PC-3 (cell line): ENCODE results near the gene OR2AE1. TPM values are rescaled to one million over a fixed set of nuclear protein-coding genes. Genes with fewer than 3 reads are reported as not detected.
"Not testable (repeated sequence)": the region's sequence is repeated elsewhere in the genome, so short reads cannot be mapped to it uniquely, and the experiment has no call there.

Experiments
- ATAC-seq: fragments of 200-7000 bp; cut with Tn5 transposase; 2 replicates; pipeline ENCODE4 v1.9.1; 2020; ENCODE audit warnings: mild to moderate bottlenecking, moderate library complexity
- BruUV-seq: library from RNA; stranded (reverse); fragments of 400-500 nt; replicated peaks from 2 replicates; lab custom pipeline; 2021; lab: Mats Ljungman, UMichigan
- CTCF ChIA-PET: fragments of 300-600 bp; sonication (Branson Sonifier 250); formaldehyde crosslinking; loops from one replicate; lab custom pipeline; 2022; ENCODE audit warnings: antibody characterized with exemption; lab: Charles Lee
- POLR2A ChIA-PET: fragments of 300-600 bp; sonication (Branson Sonifier 250); formaldehyde crosslinking; loops from one replicate; lab custom pipeline; 2022; ENCODE audit warnings: antibody characterized with exemption; ENCODE audit not compliant: unreplicated experiment; lab: Charles Lee
- DNase-seq: peaks from one replicate; pipeline ENCODE4 v3.0.0-alpha.2; 2015
- H2AFZ ChIP-seq: fragments of 300-600 bp; sonication (generic); 2 replicates; pipeline ENCODE4 v1.6.0; 2016; ENCODE audit warnings: antibody characterized with exemption, low read length
- H3F3A ChIP-seq: fragments of 300-600 bp; sonication (generic); one replicate; pipeline ENCODE4 v1.6.0; 2017; ENCODE audit warnings: antibody characterized with exemption, low read length, control low read depth, mild to moderate bottlenecking; ENCODE audit not compliant: unreplicated experiment
- H3K27ac ChIP-seq: fragments of 300-600 bp; sonication (generic); 2 replicates; pipeline ENCODE4 v1.5.1; 2016; ENCODE audit warnings: mild to moderate bottlenecking, low read length
- H3K27me3 ChIP-seq: fragments of 300-600 bp; sonication (generic); 2 replicates; pipeline ENCODE4 v1.6.1; 2016; ENCODE audit warnings: low read length, mixed read lengths
- H3K36me3 ChIP-seq: fragments of 300-600 bp; sonication (generic); 2 replicates; pipeline ENCODE4 v1.6.1; 2016; ENCODE audit warnings: low read depth, mixed run types, low read length, mixed read lengths
- H3K4me1 ChIP-seq: fragments of 300-600 bp; sonication (generic); 2 replicates; pipeline ENCODE4 v1.5.1; 2016; ENCODE audit warnings: low read length; ENCODE audit not compliant: insufficient read depth
- H3K4me2 ChIP-seq: fragments of 300-600 bp; sonication (generic); 2 replicates; pipeline ENCODE4 v1.6.0; 2016; ENCODE audit warnings: low read length
- H3K4me3 ChIP-seq: fragments of 300-600 bp; sonication (generic); 2 replicates; pipeline ENCODE4 v1.5.1; 2016; ENCODE audit warnings: mild to moderate bottlenecking, low read length, mixed read lengths
- H3K79me2 ChIP-seq: fragments of 300-600 bp; sonication (generic); 2 replicates; pipeline ENCODE4 v1.6.1; 2017; ENCODE audit warnings: low read length, mixed read lengths
- H3K9ac ChIP-seq: fragments of 300-600 bp; sonication (generic); 2 replicates; pipeline ENCODE4 v1.6.0; 2016; ENCODE audit warnings: mild to moderate bottlenecking, low read length
- H3K9me2 ChIP-seq: fragments of 300-600 bp; sonication (generic); replicated peaks from 2 replicates; pipeline ENCODE4 v1.6.1; 2016; ENCODE audit warnings: mixed run types, low read length, mixed read lengths
- H3K9me3 ChIP-seq: fragments of 300-600 bp; sonication (generic); 2 replicates; pipeline ENCODE4 v1.6.1; 2016; ENCODE audit warnings: low read length, mixed read lengths
- H4K20me1 ChIP-seq: fragments of 300-600 bp; sonication (generic); 2 replicates; pipeline ENCODE4 v1.6.1; 2016; ENCODE audit warnings: low read length, mixed read lengths
- EZH2 ChIP-seq: fragments of 300-600 bp; sonication (generic); IDR thresholded peaks from one replicate; pipeline ENCODE4 v1.6.1; 2017; ENCODE audit warnings: antibody characterized with exemption, mild to moderate bottlenecking, low read length; ENCODE audit not compliant: unreplicated experiment
- EZH2phosphoT487 ChIP-seq: fragments of 300-600 bp; sonication (generic); IDR thresholded peaks from 2 replicates; pipeline ENCODE4 v1.6.1; 2018; ENCODE audit warnings: mild to moderate bottlenecking, antibody characterized with exemption, low read length, borderline replicate concordance
- intact Hi-C: fragments of 100-400 bp; cut with micrococcal nuclease; formaldehyde crosslinking; loops from 2 replicates; pipeline ENCODE4 v1.9.0; 2023
- total RNA-seq: library from RNA; depleted of rRNA; stranded (reverse); fragments of >200 nt; gene quantifications from 2 replicates; pipeline ENCODE4 v1.2.3, GENCODE V29; 2014
- TF ChIP-seq, protein P1 (sequence below): fragments of 300-600 bp; sonication (generic); conservative IDR thresholded peaks from 2 replicates; pipeline ENCODE4 v1.5.1; 2017; ENCODE audit warnings: antibody characterized with exemption, low read depth, mild to moderate bottlenecking, low read length

The OR2AE1 gene
- total RNA-seq, 1 experiment from 2014 or later: 0.18 TPM

DNA sequence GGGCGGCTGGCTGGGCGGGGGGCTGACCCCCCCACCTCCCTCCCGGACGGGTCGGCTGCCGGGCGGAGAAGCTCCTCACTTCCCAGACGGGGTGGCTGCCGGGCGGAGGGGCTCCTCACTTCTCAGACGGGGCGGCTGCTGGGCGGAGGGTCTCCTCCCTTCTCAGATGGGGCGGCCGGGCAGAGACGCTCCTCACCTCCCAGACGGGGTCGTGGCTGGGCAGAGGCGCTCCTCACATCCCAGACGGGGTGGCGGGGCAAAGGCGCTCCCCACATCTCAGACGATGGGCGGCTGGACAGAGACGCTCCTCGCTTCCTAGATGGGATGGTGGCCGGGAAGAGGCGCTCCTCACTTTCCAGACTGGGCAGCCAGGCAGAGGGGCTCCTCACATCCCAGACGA is 11.5 kb upstream of the OR2AE1 start:
- H3K9ac ChIP-seq, H2AFZ ChIP-seq, BruUV-seq, DNase-seq, H4K20me1 ChIP-seq, H3K4me3 ChIP-seq, H3K79me2 ChIP-seq, H3K4me2 ChIP-seq, H3K9me2 ChIP-seq, CTCF ChIA-PET, H3K27ac ChIP-seq, H3K9me3 ChIP-seq, ATAC-seq, H3F3A ChIP-seq, H3K36me3 ChIP-seq, H3K27me3 ChIP-seq, H3K4me1 ChIP-seq, POLR2A ChIA-PET, intact Hi-C loops: not testable (repeated sequence)

DNA sequence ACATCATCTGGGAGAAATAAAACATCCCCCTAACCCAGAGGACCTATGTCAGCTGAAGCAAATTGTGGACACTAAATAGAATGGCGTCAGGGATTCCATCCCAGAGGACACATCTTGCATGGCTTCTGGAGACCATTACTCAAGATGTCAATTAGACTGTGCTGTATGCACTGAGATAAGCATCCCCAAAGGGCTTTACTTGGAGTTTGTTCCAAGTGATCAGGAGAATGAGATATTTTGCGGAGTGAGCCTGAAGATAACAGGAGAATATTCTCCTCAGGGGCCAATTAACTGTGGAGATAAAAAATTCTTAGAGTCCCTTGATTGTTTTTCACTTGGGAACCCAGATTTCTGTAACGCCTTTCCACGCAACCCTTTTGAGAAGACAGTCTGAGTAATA is 4.5 kb upstream of the OR2AE1 start:
- DNase-seq (no peak), ATAC-seq (no peak)
- no peak overlapping the region for H3K4me3 ChIP-seq
- H3K79me2 ChIP-seq: no peaks in the 10 kb centered on the region
- no peaks in the 10 kb centered on the region for H3K27me3 ChIP-seq
- BruUV-seq: no TSS peak
- H3K4me2 ChIP-seq: no peak overlapping the region
- H3K9me3 ChIP-seq: no peaks in the 10 kb centered on the region
- no peak overlapping the region for H3K27ac ChIP-seq
- H3K4me1 ChIP-seq: no peaks in the 10 kb centered on the region
- no peak overlapping the region for H2AFZ ChIP-seq
- no peaks in the 10 kb centered on the region for H4K20me1 ChIP-seq
- H3K9me2 ChIP-seq: no peaks in the 10 kb centered on the region
- H3K9ac ChIP-seq: no peak overlapping the region
- POLR2A ChIA-PET: no interaction called here
- no peaks in the 10 kb centered on the region for H3K36me3 ChIP-seq
- no peak for TF ChIP-seq EZH2phosphoT487
- no peak for TF ChIP-seq EZH2
- TF ChIP-seq, protein P1, sequence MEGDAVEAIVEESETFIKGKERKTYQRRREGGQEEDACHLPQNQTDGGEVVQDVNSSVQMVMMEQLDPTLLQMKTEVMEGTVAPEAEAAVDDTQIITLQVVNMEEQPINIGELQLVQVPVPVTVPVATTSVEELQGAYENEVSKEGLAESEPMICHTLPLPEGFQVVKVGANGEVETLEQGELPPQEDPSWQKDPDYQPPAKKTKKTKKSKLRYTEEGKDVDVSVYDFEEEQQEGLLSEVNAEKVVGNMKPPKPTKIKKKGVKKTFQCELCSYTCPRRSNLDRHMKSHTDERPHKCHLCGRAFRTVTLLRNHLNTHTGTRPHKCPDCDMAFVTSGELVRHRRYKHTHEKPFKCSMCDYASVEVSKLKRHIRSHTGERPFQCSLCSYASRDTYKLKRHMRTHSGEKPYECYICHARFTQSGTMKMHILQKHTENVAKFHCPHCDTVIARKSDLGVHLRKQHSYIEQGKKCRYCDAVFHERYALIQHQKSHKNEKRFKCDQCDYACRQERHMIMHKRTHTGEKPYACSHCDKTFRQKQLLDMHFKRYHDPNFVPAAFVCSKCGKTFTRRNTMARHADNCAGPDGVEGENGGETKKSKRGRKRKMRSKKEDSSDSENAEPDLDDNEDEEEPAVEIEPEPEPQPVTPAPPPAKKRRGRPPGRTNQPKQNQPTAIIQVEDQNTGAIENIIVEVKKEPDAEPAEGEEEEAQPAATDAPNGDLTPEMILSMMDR: no peak
- intact Hi-C loops: no loop called here
- CTCF ChIA-PET: interaction anchor here (0.6 kb wide), 1 partner anchor 136 kb away, joined by 3 read pairs; no protein-coding TSS in a partner anchor
- H3F3A ChIP-seq: no peaks in the 10 kb centered on the region

DNA sequence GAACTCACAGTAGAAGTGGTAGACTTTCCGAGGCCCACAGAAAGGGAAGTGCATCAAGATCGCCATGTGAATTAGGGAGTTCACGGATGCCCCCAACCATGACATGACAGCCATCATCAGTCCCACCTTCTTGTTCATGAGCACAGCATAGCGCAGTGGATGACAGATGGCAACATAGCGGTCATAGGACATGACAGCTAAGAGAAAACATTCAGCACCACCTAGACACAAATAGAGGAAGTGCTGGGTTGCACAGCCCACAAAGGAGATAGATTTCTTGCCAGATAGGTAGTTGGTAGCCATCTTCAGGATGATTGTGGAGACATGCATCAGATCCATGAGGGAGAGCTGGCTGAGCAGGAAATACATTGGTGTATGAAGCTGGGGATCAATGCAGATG is 342 bp downstream of the OR2AE1 start:
- H3K4me2 ChIP-seq: no peak overlapping the region
- no peaks in the 10 kb centered on the region for H3K27me3 ChIP-seq
- no peaks in the 10 kb centered on the region for H3K9me2 ChIP-seq
- no peak overlapping the region for H2AFZ ChIP-seq
- no peak for DNase-seq
- intact Hi-C loops: no loop called here
- H3K9me3 ChIP-seq: no peaks in the 10 kb centered on the region
- H3K27ac ChIP-seq: no peak overlapping the region
- H3K4me3 ChIP-seq: no peak overlapping the region
- no peaks in the 10 kb centered on the region for H3K79me2 ChIP-seq
- TF ChIP-seq EZH2phosphoT487 (no peak), EZH2 (no peak)
- H3K9ac ChIP-seq: no peak overlapping the region
- CTCF ChIA-PET: interaction anchor here (0.7 kb wide), 1 partner anchor 37 kb away, joined by 3 read pairs; no protein-coding TSS in a partner anchor
- no peaks in the 10 kb centered on the region for H3F3A ChIP-seq
- no peaks in the 10 kb centered on the region for H4K20me1 ChIP-seq
- ATAC-seq: no peak
- no peaks in the 10 kb centered on the region for H3K4me1 ChIP-seq
- POLR2A ChIA-PET: no interaction called here
- BruUV-seq: no TSS peak
- H3K36me3 ChIP-seq: no peaks in the 10 kb centered on the region

DNA sequence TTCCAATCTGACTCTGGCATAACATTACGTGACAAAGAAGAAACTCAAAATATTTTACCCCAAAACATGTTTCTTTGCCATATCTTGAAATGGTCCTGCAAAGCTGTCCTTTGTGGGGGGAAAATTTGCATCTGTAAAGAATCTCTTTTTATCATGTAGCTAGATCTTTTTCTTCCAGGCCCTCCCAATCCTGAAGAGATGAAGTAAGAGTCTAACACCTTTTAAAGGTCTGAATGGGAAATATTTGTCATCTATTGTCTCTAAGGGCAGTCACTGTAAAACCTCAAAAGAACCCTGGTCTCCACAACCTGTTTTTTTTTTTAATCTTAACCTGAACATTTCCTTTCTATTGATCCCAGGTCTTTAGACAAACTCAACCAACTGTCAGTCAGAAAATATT is 8.6 kb downstream of the OR2AE1 start:
- Histone ChIP-seq H3K4me3 (no peak overlapping the region), H4K20me1 (no peaks in the 10 kb centered on the region), H3F3A (no peaks in the 10 kb centered on the region), H3K9me3 (peaks cover 11% of the 10 kb centered on the region; the same call in 1 of the 2 replicates), H3K27me3 (no peaks in the 10 kb centered on the region), H3K4me1 (no peaks in the 10 kb centered on the region), H2AFZ (no peak overlapping the region), H3K27ac (no peak overlapping the region), H3K9ac (no peak overlapping the region), H3K36me3 (no peaks in the 10 kb centered on the region), H3K9me2 (no peaks in the 10 kb centered on the region), H3K4me2 (no peak overlapping the region), H3K79me2 (no peaks in the 10 kb centered on the region)
- TF ChIP-seq, protein P1: no peak
- TF ChIP-seq EZH2phosphoT487 (no peak), EZH2 (no peak)
- DNase-seq (no peak), ATAC-seq (no peak)
- intact Hi-C loops: no loop called here
- ChIA-PET CTCF (no interaction called here), POLR2A (no interaction called here)
- no TSS peak for BruUV-seq

DNA sequence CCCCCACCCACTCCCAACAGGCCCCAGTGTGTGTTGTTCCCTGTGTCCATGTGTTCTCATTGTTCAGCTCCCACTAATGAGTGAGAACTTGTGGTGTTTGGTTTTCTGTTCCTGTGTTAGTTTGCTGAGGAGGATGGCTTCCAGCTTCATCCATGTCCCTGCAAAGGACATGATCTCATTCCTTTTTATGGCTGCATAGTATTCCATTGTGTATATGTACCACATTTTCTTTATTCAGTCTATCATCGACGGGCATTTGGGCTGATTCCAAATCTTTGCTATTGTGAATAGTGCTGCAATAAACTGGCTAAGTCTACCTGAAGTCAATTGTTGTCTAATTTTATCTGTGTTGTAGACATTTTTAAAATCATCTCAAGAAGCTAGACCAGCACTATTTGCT is 9.4 kb downstream of the OR2AE1 start:
- H3K4me3 ChIP-seq, H4K20me1 ChIP-seq, H3F3A ChIP-seq, H3K36me3 ChIP-seq, H3K79me2 ChIP-seq, DNase-seq, ATAC-seq, H3K27me3 ChIP-seq, H2AFZ ChIP-seq, intact Hi-C loops, H3K9ac ChIP-seq, POLR2A ChIA-PET, H3K4me1 ChIP-seq, H3K27ac ChIP-seq, H3K4me2 ChIP-seq, CTCF ChIA-PET, BruUV-seq, H3K9me2 ChIP-seq: not testable (repeated sequence)
- H3K9me3 ChIP-seq: peaks cover 11% of the 10 kb centered on the region; the same call in 1 of the 2 replicates
